GM18951 (cell line): ENCODE data around the gene LCOR.

Experiments
- POLR2A ChIP-seq: IDR thresholded peaks from 4 replicates; pipeline ENCODE4 v1.6.1; 2011; ENCODE audit warnings: mild to moderate bottlenecking; ENCODE audit not compliant: insufficient read length, insufficient read depth; ENCODE audit errors: extremely low read depth
- in situ Hi-C: fragments of 300-500 bp; cut with MboI; formaldehyde crosslinking; loops from one replicate; pipeline ENCODE4 v1.12.0; 2022; ENCODE audit warnings: low sequenced_read_pairs, mixed read lengths, inconsistent platforms; ENCODE audit not compliant: unreplicated experiment

The LCOR gene

GRCh38 chr10:97000487-97001182 is 168.5 kb downstream of the LCOR start:
- in situ Hi-C loops: no loop called here
- TF ChIP-seq POLR2A: no peak

- in situ Hi-C loops: no loop called here
- no peak for TF ChIP-seq POLR2A
These were observed 169.3 kb downstream of the LCOR start for GRCh38 chr10:97001183-97001991.

GRCh38 chr10:97002670-97003069 is 170.6 kb downstream of the LCOR start:
- in situ Hi-C loops: no loop called here

GRCh38 chr10:97003151-97003803 is 171.2 kb downstream of the LCOR start:
- in situ Hi-C loops: no loop called here

More at GRCh38 chr10:97002670-97003069, 170.6 kb downstream of the LCOR start:
- no peak for TF ChIP-seq POLR2A

GRCh38 chr10:97003804-97004201 is 171.7 kb downstream of the LCOR start:
- in situ Hi-C loops: no loop called here

More at GRCh38 chr10:97003151-97003803, 171.2 kb downstream of the LCOR start:
- TF ChIP-seq POLR2A: no peak

GRCh38 chr10:97004591-97004990 is 172.5 kb downstream of the LCOR start:
- no peak for TF ChIP-seq POLR2A
- in situ Hi-C loops: no loop called here

More at GRCh38 chr10:97003804-97004201, 171.7 kb downstream of the LCOR start:
- TF ChIP-seq POLR2A: no peak

DNA sequence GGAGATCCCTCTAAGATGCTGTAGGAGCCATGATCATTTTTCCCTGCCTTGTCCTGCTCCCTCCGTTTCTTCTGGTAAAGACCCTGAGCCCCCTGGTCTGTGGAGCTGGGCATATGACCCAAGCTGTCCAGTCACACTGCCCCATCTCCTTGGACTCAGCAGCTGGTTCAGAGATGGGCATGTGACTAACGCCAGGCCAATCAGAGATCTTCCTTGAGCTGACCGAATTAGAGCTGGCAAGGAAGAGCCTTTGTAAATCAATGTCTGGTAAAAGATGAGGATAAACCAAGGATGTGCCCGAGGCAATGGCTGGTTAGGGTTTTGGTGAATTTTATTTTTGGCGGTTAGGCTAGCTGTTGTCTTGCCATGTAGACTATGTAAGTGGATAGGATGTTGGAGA is 173.3 kb downstream of the LCOR start:
- TF ChIP-seq POLR2A: no peak
- in situ Hi-C loops: no loop called here

- TF ChIP-seq POLR2A: no peak
- in situ Hi-C loops: no loop called here
These were observed 174.3 kb downstream of the LCOR start for GRCh38 chr10:97006364-97006763.

GRCh38 chr10:97007417-97007816 is 175.3 kb downstream of the LCOR start:
- in situ Hi-C loops: no loop called here
- no peak for TF ChIP-seq POLR2A

DNA sequence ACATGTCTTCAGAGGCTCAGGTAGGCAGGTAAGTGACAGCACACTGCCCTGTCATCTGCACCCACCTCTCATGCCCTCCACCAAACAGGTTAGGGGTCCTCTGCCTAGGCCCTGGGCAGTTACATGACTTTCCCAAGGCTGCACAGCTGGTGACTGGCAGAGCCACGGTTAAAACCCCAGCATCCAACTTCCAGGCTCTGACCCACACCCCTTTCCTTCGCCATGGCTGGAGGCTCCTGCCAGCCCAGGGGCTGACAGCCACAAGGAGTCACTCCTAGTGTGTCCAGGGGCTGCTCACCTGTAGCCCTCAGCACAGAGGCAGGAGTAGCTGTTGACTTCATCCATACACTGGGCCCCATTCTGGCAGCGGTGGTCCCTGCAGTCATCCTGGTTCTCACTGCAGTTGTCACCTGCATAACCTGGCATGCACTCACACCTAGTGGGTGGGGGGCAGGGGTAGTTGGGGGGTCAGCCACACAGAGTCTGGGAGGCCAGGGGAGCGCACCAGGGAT is 178.7 kb downstream of the LCOR start:
- TF ChIP-seq POLR2A: no peak
- in situ Hi-C loops: loop anchor here (10.0 kb wide), 1 partner anchor 96 kb away; no protein-coding TSS in a partner anchor

GRCh38 chr10:97011397-97011796 is 179.3 kb downstream of the LCOR start:
- in situ Hi-C loops: loop anchor here (10.0 kb wide), 1 partner anchor 97 kb away; no protein-coding TSS in a partner anchor
- no peak for TF ChIP-seq POLR2A

- in situ Hi-C loops: loop anchor here (10.0 kb wide), 1 partner anchor 98 kb away; no protein-coding TSS in a partner anchor
- TF ChIP-seq POLR2A: no peak
These were observed 180.4 kb downstream of the LCOR start for GRCh38 chr10:97012470-97012869.

DNA sequence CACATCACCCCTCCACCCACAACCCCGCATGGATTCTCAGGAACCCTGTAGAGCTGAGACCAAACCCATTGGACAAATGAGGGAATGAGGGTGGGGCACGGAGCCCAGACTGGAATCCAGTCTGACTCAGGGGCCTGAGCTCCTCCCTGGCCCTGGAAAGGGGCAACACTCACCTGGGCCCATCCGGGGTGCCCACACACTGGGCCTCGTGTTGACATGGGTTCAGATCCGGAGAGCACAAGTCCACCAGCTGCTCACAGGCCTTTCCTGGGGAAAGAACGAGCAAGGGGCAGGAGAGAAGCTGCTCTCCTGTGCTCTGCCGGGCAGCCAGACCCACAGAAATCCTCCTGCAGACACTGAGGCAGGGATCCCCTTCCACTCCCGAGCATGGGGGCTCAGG is 181.5 kb downstream of the LCOR start:
- no peak for TF ChIP-seq POLR2A

More for the DNA sequence above, 181.5 kb downstream of the LCOR start:
- in situ Hi-C loops: loop anchor here (10.0 kb wide), 1 partner anchor 99 kb away; no protein-coding TSS in a partner anchor
